Measurements from ENCODE around the gene POLR1A. TPM values are rescaled to one million over a fixed set of nuclear protein-coding genes. Genes with fewer than 3 reads are reported as not detected.
A peak's percentile ranks its signal among the peaks of the same experiment; 100 is the strongest.

The POLR1A gene
- total RNA-seq, 2 experiments from 2014 or later: 41.8 to 42.1 TPM

DNA sequence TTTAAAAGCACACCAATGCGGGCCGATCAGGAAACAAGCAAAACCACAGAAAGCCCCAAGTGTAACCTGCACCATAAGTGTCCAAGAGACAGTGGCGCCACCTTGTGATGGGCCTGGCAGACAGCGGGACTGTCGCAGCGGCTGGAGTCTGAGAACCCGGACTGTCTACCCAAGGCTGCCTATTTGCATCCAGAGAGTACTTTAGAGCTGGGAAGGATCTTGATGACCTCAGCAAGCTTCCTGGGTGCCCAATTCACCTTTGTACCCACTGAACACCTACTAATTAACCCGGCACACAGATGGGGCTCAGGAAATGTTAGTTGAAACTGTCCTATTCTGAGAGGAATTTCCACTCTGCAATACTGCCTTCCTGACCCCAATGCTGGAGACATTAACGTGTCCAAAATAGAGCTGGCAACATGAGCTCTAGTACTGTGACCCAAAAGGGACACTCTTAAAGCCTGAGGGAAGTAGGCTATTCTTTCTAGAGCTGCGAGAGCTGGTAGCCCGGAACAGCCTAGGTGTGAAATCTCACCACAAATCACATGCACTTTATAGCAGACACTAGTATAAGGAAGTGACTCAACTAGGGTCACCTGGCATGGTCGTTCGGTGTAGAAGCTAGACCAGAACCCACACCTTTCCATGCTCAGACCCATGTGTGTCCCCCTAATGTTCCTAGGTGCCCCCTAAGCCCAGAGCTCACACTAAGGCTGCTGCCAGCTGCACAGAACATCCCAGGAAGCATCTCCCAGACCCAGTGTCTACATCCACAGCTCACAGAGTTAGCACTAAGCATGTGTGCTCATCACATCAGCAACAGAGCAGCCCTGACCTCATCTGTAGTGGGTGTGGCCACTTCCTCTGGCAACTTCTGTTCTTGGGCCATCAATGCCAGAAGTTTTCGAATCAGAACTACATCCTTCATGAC lies 25.4 kb downstream of the POLR1A start:
- peaks cover 25% of the 10 kb centered on the region for H3K4me1 Mint-ChIP-seq (ENCODE audit: low read depth)
- ChIA-PET CTCF (interaction anchor here (0.7 to 12.0 kb wide), 41 partner anchors 12 to 314 kb away, joined by 3 to 186 read pairs (median 4); partner anchors contain the start of genes POLR1A, PTCD3 and ST3GAL5), POLR2A (interaction anchor here (0.8 to 1.5 kb wide), 5 partner anchors 9 to 253 kb away, joined by 3 to 5 read pairs (median 3); partner anchors contain the start of genes POLR1A and PTCD3)
- ATAC-seq (peak; percentile 78), DNase-seq (peak; percentile 87)
- no peak overlapping the region for H3K4me3 Mint-ChIP-seq
- intact Hi-C loops (cut with micrococcal nuclease): loop anchor here (1.0 kb wide), 1 partner anchor 253 kb away; no protein-coding TSS in a partner anchor
- peaks cover 49% of the 10 kb centered on the region for H3K36me3 Mint-ChIP-seq (ENCODE audit: low read depth)
- no peaks in the 10 kb centered on the region for H3K27me3 Mint-ChIP-seq
- no peaks in the 10 kb centered on the region for H3K9me3 Mint-ChIP-seq
- peak overlapping the region; percentile 80 for H3K27ac Mint-ChIP-seq
- TF ChIP-seq, protein P1, sequence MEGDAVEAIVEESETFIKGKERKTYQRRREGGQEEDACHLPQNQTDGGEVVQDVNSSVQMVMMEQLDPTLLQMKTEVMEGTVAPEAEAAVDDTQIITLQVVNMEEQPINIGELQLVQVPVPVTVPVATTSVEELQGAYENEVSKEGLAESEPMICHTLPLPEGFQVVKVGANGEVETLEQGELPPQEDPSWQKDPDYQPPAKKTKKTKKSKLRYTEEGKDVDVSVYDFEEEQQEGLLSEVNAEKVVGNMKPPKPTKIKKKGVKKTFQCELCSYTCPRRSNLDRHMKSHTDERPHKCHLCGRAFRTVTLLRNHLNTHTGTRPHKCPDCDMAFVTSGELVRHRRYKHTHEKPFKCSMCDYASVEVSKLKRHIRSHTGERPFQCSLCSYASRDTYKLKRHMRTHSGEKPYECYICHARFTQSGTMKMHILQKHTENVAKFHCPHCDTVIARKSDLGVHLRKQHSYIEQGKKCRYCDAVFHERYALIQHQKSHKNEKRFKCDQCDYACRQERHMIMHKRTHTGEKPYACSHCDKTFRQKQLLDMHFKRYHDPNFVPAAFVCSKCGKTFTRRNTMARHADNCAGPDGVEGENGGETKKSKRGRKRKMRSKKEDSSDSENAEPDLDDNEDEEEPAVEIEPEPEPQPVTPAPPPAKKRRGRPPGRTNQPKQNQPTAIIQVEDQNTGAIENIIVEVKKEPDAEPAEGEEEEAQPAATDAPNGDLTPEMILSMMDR (IDR thresholded peaks at IDR 0.05): peak; percentile 75

DNA sequence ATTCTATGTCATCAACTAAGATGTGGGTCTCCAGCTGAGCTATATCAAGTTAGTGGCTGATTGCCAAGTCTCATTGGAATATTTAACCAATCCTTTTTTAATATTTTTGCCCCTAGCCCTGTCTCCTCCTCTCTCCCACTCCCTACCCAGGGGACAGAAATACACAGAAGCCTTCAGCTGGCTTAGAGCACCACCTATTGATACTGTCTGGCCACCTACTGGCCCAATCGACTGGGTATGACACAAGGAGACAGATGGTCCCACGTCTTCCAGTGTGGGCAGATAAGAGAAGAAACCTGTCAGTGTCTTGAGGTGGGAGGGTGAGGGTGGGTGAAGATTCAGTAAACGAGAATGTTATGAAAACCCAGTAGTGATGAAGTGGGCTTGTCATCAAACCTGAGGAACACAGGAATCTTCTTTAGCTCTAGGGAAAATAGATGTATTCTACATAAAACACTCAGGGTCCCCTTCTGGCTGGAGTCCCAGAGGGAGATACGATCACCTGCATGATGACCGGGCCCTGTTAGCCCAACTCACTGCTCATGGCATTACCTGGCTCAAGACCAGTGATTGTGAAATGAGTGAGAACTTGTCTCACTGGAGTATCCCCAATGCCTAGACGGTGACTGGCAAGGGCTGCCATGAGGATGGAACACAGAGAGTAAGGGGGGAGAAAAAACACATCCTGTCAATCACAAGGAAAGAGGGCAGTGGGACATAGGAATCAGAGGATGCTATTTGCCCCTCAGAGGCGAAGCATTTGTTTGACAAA lies 26.7 kb downstream of the POLR1A start:
- Mint-ChIP-seq H3K4me1 (ENCODE audit: low read depth) (peaks cover 25% of the 10 kb centered on the region), H3K9me3 (no peaks in the 10 kb centered on the region), H3K27me3 (no peaks in the 10 kb centered on the region), H3K36me3 (ENCODE audit: low read depth) (peaks cover 57% of the 10 kb centered on the region), H3K4me3 (no peak overlapping the region), H3K27ac (peak overlapping the region; percentile 55)
- ChIA-PET CTCF (interaction anchor here (0.7 to 12.0 kb wide), 33 partner anchors 8 to 442 kb away, joined by 3 to 186 read pairs (median 4); partner anchors contain the start of gene ST3GAL5), POLR2A (interaction anchor here (1.2 to 1.4 kb wide), 3 partner anchors 10 to 251 kb away, joined by 3 read pairs; no protein-coding TSS in a partner anchor)
- intact Hi-C loops (cut with micrococcal nuclease): no loop called here
- DNase-seq: peak; percentile 39
- ATAC-seq: peak; percentile 43
- TF ChIP-seq, protein P1 (IDR thresholded peaks at IDR 0.05): peak; percentile 40

DNA sequence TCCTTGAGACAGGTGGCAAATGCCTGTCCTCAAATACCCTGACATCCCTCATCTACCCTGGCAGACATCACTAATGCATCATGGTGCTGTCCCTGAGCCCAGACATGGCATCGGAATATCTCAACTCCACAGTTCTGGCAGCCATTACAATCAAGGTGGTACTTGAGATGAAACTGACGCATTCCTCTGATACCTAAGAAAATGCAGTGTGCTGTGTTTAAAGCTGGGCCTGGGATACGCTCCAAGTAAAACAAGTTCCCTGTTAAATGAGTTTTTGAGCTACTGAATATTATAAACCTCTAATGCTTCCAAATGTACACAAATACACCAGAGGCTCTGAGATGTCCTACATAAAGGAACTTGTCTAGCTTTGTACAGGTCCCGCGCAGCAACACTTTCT lies 29.8 kb downstream of the POLR1A start:
- Mint-ChIP-seq H3K9me3 (no peaks in the 10 kb centered on the region), H3K36me3 (ENCODE audit: low read depth) (peaks cover 60% of the 10 kb centered on the region), H3K4me3 (no peak overlapping the region), H3K27me3 (no peaks in the 10 kb centered on the region), H3K27ac (no peak overlapping the region), H3K4me1 (ENCODE audit: low read depth) (peaks cover 23% of the 10 kb centered on the region)
- DNase-seq (no peak), ATAC-seq (no peak)
- intact Hi-C loops (cut with micrococcal nuclease): no loop called here
- TF ChIP-seq, protein P1 (IDR thresholded peaks at IDR 0.05): no peak
- POLR2A ChIA-PET: interaction anchor here (1.7 kb wide), 1 partner anchor 8 kb away, joined by 4 read pairs; no protein-coding TSS in a partner anchor
- CTCF ChIA-PET: interaction anchor here (12.0 kb wide), 1 partner anchor 247 kb away, joined by 186 read pairs; no protein-coding TSS in a partner anchor

DNA sequence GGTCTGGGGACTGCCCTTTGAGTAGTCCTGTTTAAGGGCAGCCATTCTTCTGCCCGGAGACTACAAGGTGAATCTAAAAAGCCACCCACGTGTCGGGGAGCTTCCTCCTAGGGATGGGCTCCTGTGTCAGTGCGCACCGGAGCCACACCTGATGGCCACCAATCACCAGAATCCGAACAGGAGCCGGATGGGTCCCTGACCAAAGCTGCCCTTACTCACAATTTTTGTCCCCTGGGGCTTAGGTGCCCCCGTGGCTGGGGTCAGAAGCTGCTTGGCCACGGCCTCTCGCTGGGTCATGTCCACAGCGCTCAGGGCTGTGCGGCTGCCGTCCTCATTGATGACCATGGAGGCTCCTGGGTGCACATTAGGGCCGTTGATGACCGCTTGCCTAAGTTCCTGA lies 30.9 kb downstream of the POLR1A start:
- H3K4me1 Mint-ChIP-seq (ENCODE audit: low read depth): peaks cover 13% of the 10 kb centered on the region

More for the DNA sequence above, 30.9 kb downstream of the POLR1A start:
- Mint-ChIP-seq H3K4me3 (no peak overlapping the region), H3K27ac (no peak overlapping the region), H3K27me3 (no peaks in the 10 kb centered on the region), H3K36me3 (ENCODE audit: low read depth) (peaks cover 63% of the 10 kb centered on the region), H3K9me3 (no peaks in the 10 kb centered on the region)
- ChIA-PET POLR2A (interaction anchor here (0.6 kb wide), 1 partner anchor 83 kb away, joined by 3 read pairs; no protein-coding TSS in a partner anchor), CTCF (interaction anchor here (12.0 kb wide), 1 partner anchor 246 kb away, joined by 186 read pairs; no protein-coding TSS in a partner anchor)
- intact Hi-C loops (cut with micrococcal nuclease): no loop called here
- ATAC-seq (no peak), DNase-seq (no peak)
- TF ChIP-seq, protein P1 (IDR thresholded peaks at IDR 0.05): no peak
